CD4-positive, alpha-beta T cell (primary cell): ENCODE data around the gene CAMK2A. TPM values are rescaled to one million over a fixed set of nuclear protein-coding genes. Genes with fewer than 3 reads are reported as not detected.

ENCODE experiments used
- ATAC-seq: fragments of 200-7000 bp; cut with Tn5 transposase; one replicate; pipeline ENCODE4 v1.10.0; 2022; ENCODE audit warnings: mild to moderate bottlenecking; ENCODE audit not compliant: poor library complexity
- CTCF ChIA-PET: fragments of 350-600 bp; sonication (Branson Sonifier 250); formaldehyde crosslinking; loops from one replicate; lab custom pipeline; 2021; ENCODE audit warnings: antibody characterized with exemption, inconsistent platforms; lab: Charles Lee
- POLR2A ChIA-PET: fragments of 350-600 bp; sonication (Branson Sonifier 250); formaldehyde crosslinking; loops from one replicate; lab custom pipeline; 2021; ENCODE audit warnings: antibody characterized with exemption, inconsistent platforms; lab: Charles Lee
- DNase-seq, 14 experiments: peaks; one replicate each; pipeline ENCODE4 v3.0.0-alpha.2; 2013 to 2020; ENCODE audit warnings: mixed read lengths in 2 of 14
- H3K27ac ChIP-seq, 2 donors: one replicate each; pipeline versions ENCODE4 v1.5.1 to v1.7.0; 2013; ENCODE audit warnings: low read length in 2 of 2, low read depth in 1 of 2, mild to moderate bottlenecking in 1 of 2
- H3K27me3 ChIP-seq, 2 experiments: 1 replicate in 1 of 2; 2 replicates in 1 of 2; pipeline versions ENCODE4 v1.6.1 to v1.7.0; 2013; ENCODE audit warnings: low read length in 2 of 2, control low read depth in 1 of 2, mild to moderate bottlenecking in 1 of 2, moderate library complexity in 1 of 2; ENCODE audit not compliant: insufficient read depth in 2 of 2, control insufficient read depth in 1 of 2
- H3K36me3 ChIP-seq: one replicate; pipeline ENCODE4 v1.6.1; 2013; ENCODE audit warnings: low read length, control low read depth; ENCODE audit not compliant: insufficient read depth
- H3K4me1 ChIP-seq: one replicate; pipeline ENCODE4 v1.6.1; 2013; ENCODE audit warnings: low read length, control low read depth; ENCODE audit not compliant: insufficient read depth
- H3K4me3 ChIP-seq: one replicate; pipeline ENCODE4 v1.5.1; 2013; ENCODE audit warnings: mild to moderate bottlenecking, low read length, moderate library complexity
- H3K9me3 ChIP-seq, 2 experiments: 1 replicate in 1 of 2; 2 replicates in 1 of 2; pipeline versions ENCODE4 v1.6.1 to v1.7.0; 2013; ENCODE audit warnings: low read length in 2 of 2, mild to moderate bottlenecking in 2 of 2, control low read depth in 1 of 2, moderate library complexity in 1 of 2; ENCODE audit not compliant: control insufficient read depth in 1 of 2, insufficient read depth in 1 of 2
- H3K27ac Mint-ChIP-seq: one replicate; pipeline ENCODE4 v1.8.0; 2020; ENCODE audit warnings: mixed read lengths
- H3K27me3 Mint-ChIP-seq: one replicate; pipeline ENCODE4 v1.8.0; 2021; ENCODE audit warnings: mixed read lengths
- H3K36me3 Mint-ChIP-seq: one replicate; pipeline ENCODE4 v1.8.0; 2021; ENCODE audit warnings: low read depth, mixed read lengths
- H3K4me1 Mint-ChIP-seq: one replicate; pipeline ENCODE4 v1.8.0; 2021; ENCODE audit warnings: low read depth, mixed read lengths
- H3K4me3 Mint-ChIP-seq: one replicate; pipeline ENCODE4 v1.8.0; 2020; ENCODE audit warnings: mild to moderate bottlenecking, mixed read lengths
- H3K9me3 Mint-ChIP-seq: one replicate; pipeline ENCODE4 v1.8.0; 2020; ENCODE audit warnings: mixed read lengths
- intact Hi-C, 2 experiments: fragments of 100-400 bp; cut with DNase I in 1 of 2; cut with micrococcal nuclease in 1 of 2; formaldehyde crosslinking; loops; one replicate each; pipeline versions ENCODE4 v1.15.1 to v1.9.0; 2023 to 2025; cut with DNase I, micrococcal nuclease
- total RNA-seq, 174 experiments: library from RNA in 2 of 174; stranded (reverse) in 2 of 174; gene quantifications; one replicate each; pipeline ENCODE4 v1.2.3 and lab custom pipeline; 2021 to 2026
- TF ChIP-seq, protein P1 (sequence below): fragments of 200-600 bp; IDR thresholded peaks from one replicate; pipeline ENCODE4 v1.8.0; 2022; ENCODE audit warnings: antibody characterized with exemption, mild to moderate bottlenecking

Gene CAMK2A
- total RNA-seq, 2 experiments from 2014 or later = 0.05 to 0.22 TPM

DNA sequence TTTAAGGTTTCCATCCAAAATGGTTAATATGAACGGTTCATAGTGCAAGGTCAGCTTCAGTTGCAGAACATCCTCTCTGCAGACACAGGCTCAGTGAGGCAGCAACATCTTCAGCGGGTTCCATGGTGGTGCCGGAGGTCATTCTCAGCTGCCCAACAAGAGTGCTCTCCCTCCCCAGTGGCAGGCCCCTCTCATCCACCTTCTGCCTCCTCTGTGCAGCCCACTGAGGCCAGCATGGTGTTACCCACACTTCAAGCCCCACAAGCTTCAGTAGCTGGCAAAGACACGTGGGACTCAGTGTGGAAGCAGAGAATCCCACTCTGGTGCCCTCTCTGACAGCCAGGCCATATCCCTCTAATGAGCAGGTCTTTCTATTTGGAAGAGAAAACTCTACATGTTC, 17.2 kb upstream of the CAMK2A start:
- intact Hi-C loops = no loop called here
- DNase-seq (no peak), ATAC-seq (no peak)
- H3K9me3 ChIP-seq = peaks cover 0 to 9% of the 10 kb centered on the region in 2 experiments
- no peaks in the 10 kb centered on the region for H3K36me3 ChIP-seq
- CTCF ChIA-PET = no interaction called here
- POLR2A ChIA-PET = no interaction called here
- no peak overlapping the region for H3K27ac ChIP-seq
- no peaks in the 10 kb centered on the region for H3K4me1 ChIP-seq
- no peak overlapping the region for H3K4me3 Mint-ChIP-seq
- H3K27me3 Mint-ChIP-seq = peaks cover 12% of the 10 kb centered on the region
- H3K4me3 ChIP-seq = no peak overlapping the region
- H3K4me1 Mint-ChIP-seq = no peaks in the 10 kb centered on the region
- H3K36me3 Mint-ChIP-seq = no peaks in the 10 kb centered on the region
- H3K27me3 ChIP-seq = peaks cover 14 to 21% of the 10 kb centered on the region in 2 experiments
- H3K27ac Mint-ChIP-seq = no peak overlapping the region
- TF ChIP-seq, protein P1, sequence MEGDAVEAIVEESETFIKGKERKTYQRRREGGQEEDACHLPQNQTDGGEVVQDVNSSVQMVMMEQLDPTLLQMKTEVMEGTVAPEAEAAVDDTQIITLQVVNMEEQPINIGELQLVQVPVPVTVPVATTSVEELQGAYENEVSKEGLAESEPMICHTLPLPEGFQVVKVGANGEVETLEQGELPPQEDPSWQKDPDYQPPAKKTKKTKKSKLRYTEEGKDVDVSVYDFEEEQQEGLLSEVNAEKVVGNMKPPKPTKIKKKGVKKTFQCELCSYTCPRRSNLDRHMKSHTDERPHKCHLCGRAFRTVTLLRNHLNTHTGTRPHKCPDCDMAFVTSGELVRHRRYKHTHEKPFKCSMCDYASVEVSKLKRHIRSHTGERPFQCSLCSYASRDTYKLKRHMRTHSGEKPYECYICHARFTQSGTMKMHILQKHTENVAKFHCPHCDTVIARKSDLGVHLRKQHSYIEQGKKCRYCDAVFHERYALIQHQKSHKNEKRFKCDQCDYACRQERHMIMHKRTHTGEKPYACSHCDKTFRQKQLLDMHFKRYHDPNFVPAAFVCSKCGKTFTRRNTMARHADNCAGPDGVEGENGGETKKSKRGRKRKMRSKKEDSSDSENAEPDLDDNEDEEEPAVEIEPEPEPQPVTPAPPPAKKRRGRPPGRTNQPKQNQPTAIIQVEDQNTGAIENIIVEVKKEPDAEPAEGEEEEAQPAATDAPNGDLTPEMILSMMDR = no peak
- no peaks in the 10 kb centered on the region for H3K9me3 Mint-ChIP-seq

DNA sequence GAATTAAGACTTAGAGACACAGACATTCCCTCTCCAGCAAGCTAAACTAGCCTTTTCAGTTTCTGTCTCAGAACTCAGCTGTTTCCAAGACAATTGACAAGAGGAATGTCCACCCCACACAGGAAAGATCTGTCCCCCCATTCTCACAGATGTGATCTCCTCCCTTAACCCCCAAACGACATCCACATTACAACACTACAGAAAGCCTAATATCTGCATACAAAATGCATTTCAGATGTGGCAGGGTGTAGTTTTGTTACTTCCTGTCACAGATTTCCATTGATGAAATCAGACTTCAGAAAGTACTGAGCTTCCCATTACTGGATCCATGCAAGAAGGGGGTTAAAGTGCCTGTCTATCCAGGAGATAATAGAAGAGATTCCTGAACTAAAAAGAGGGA, 16.0 kb upstream of the CAMK2A start:
- intact Hi-C loops = no loop called here
- H3K9me3 ChIP-seq = peaks cover 0 to 10% of the 10 kb centered on the region in 2 experiments
- POLR2A ChIA-PET = no interaction called here
- DNase-seq (no peak), ATAC-seq (no peak)
- H3K4me1 ChIP-seq = no peaks in the 10 kb centered on the region
- CTCF ChIA-PET = no interaction called here
- no peak overlapping the region for H3K4me3 ChIP-seq
- no peaks in the 10 kb centered on the region for H3K9me3 Mint-ChIP-seq
- H3K4me3 Mint-ChIP-seq = no peak overlapping the region
- peaks cover 24% of the 10 kb centered on the region for H3K27me3 Mint-ChIP-seq
- TF ChIP-seq, protein P1 = no peak
- H3K27ac Mint-ChIP-seq = no peak overlapping the region
- H3K36me3 ChIP-seq = no peaks in the 10 kb centered on the region
- no peaks in the 10 kb centered on the region for H3K4me1 Mint-ChIP-seq
- no peaks in the 10 kb centered on the region for H3K36me3 Mint-ChIP-seq
- peaks cover 25 to 33% of the 10 kb centered on the region in 2 experiments for H3K27me3 ChIP-seq
- no peak overlapping the region for H3K27ac ChIP-seq

DNA sequence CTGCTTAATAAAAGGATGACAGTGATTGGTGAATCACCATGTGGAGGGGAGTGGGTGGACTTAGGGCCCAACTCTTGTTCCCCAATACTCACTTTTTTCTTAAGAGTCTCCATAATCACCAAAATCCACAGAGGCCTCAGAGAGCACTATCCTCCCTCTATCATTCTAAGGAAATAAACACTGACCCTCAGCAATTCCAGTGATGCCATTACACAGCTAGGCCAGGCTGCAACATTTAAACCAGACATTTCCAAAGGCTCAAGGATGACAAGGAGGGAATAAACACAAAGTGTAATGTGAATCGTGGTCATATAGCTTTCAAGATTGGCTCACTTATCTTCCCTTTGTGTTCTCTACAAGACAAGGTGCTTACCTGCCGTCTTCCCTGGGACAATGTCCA, 15.5 kb upstream of the CAMK2A start:
- peaks cover 26 to 38% of the 10 kb centered on the region in 2 experiments for H3K27me3 ChIP-seq
- no peaks in the 10 kb centered on the region for H3K9me3 Mint-ChIP-seq
- no peak overlapping the region for H3K27ac Mint-ChIP-seq
- intact Hi-C loops = no loop called here
- no peaks in the 10 kb centered on the region for H3K36me3 Mint-ChIP-seq
- TF ChIP-seq, protein P1 = no peak
- H3K27ac ChIP-seq = no peak overlapping the region
- H3K4me1 ChIP-seq = no peaks in the 10 kb centered on the region
- ATAC-seq (no peak), DNase-seq (no peak)
- ChIA-PET CTCF (no interaction called here), POLR2A (no interaction called here)
- no peaks in the 10 kb centered on the region for H3K36me3 ChIP-seq
- H3K4me3 ChIP-seq = no peak overlapping the region
- peaks cover 29% of the 10 kb centered on the region for H3K27me3 Mint-ChIP-seq
- H3K4me3 Mint-ChIP-seq = no peak overlapping the region
- no peaks in the 10 kb centered on the region for H3K4me1 Mint-ChIP-seq
- H3K9me3 ChIP-seq = peaks cover 0 to 10% of the 10 kb centered on the region in 2 experiments
